22Rv1 (cell line): ENCODE results near the gene ICAM1.

Experiments
- H3K27ac ChIP-seq: fragments of 450-650 bp; 2 replicates; pipeline ENCODE4 v1.5.1; 2017
- CTCF ChIP-seq: fragments of 450-650 bp; IDR thresholded peaks from 2 replicates; pipeline ENCODE4 v1.5.1; 2017; ENCODE audit warnings: mild to moderate bottlenecking
- ZFX ChIP-seq: fragments of 450-650 bp; IDR thresholded peaks from 2 replicates; pipeline ENCODE4 v1.6.1; 2017; ENCODE audit warnings: antibody characterized with exemption, borderline replicate concordance

ICAM1 gene

DNA sequence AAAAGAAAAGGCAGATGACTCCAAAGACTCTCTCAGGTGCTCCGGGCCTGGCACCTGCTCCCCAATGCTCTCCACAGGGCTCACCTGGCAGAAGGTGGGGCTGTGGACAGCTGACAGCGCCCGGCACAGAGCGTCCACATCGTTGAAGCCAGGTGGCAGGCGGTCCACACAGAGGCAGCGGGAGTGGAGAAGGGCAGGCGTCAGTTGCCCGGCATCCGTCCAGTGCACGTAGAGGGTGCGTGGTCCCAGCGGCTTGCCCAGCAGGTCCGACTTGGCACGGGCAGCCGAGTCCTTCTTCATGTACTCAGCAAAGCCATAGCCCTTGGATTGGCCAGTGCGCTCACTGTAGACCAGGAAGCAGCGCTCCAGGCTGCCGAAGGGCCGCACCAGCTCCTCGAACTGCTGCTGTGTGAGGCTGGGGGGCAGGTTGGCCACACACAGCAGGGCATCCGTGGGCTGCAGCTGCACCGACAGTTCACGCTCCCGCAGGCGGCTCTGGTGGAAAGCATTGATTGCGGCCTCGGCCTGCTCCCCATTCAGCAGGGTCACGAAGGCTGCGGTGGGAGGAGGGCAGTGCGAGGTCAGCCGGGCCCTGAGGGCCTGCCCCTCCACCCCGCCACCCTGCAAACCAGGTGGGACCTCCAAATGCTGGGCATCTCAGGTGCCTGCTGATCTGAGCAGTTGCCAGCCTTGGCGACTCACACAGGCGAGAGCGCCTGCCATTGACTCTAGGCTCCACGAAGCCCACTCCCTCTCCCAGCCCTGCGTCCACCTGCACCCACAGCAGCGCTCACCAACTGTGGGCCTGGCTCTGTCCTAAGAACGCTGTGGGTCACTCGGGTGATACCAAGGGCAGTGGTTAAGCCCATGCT, 57.9 kb downstream of the ICAM1 start:
- no peak for TF ChIP-seq CTCF
- no peak for TF ChIP-seq ZFX
- no peak overlapping the region for H3K27ac ChIP-seq

DNA sequence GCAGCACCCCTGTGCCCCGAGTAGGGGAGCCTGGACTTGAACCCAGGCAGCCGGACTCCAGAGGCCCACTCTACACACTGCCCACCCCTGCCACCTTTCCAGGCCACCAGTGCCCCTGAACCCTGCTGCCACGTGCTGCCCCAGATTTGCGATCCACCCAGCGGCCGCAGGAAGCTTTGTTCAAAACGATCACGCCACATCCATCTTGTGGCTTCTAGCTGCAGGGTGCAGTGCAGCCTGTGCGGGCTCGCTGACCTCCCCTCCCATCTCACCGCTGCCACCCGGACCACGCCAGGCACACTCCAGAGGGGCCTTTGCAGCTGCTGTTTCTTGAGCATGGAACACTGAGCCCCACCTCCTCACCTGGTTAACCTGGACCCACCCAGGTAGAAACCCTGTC, 58.6 kb downstream of the ICAM1 start:
- no peak for TF ChIP-seq CTCF
- TF ChIP-seq ZFX, result no peak

GRCh38 chr19:10332158-10332964, 61.4 kb downstream of the ICAM1 start:
- H3K27ac ChIP-seq, result peak overlapping the region; percentile 85
- TF ChIP-seq ZFX (no peak), CTCF (no peak)

More for the DNA sequence above, 58.6 kb downstream of the ICAM1 start:
- no peak overlapping the region for H3K27ac ChIP-seq

- peak within 1 kb of the TSS; percentile 85 for H3K27ac ChIP-seq
- TF ChIP-seq CTCF (no peak), ZFX (no peak)
Measured at GRCh38 chr19:10332965-10333757, 62.2 kb downstream of the ICAM1 start, which contains the start of gene RAVER1. Gene RAVER1 (minus strand): TSS chr19:10333529. CDS start chr19:10333507, 22 bp downstream.

DNA sequence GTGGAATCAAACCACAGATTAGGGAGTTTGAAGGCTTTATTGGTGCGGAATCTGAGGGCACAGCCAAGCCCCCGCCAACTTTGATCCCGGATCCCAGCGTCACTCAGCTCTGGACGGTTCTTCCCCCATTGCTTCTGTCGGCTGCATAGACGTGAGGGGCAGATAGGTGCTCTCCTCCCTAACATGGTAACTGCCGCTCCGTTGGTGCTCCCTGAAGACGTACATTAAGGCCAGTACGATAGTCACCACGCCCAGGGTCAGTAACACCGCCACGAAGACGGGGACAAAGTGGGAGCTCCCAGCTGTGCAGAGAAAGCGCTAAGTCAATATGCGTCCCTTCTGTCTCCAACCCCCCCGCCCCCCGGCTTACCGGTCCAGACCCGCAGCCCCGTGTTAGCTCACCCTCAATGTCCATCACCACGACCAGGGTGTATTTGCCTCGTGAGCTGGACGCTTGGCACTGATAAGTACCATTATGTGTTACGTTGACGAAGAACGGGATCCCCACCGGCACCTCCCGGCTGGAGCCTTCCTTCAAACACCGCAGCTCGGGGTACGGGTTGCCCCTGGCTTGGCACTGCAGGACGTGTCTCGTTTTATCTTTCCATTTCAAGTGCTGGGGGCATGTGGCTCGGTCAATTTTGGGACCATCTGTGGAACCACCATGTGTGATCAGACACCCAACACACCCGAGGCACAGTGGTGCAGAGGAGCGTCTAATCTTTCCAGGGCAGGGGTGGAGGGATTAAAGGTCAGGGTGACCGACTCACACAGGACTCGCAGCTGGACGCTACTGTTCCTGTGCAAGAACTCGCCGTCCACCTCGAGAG, 63.1 kb downstream of the ICAM1 start:
- TF ChIP-seq CTCF, result no peak
- no peak for TF ChIP-seq ZFX
- H3K27ac ChIP-seq, result peak overlapping the region; percentile 85

GRCh38 chr19:10334588-10335351, 63.9 kb downstream of the ICAM1 start:
- no peak for TF ChIP-seq ZFX
- TF ChIP-seq CTCF, result peak; percentile 28; the same call in 1 of the 2 replicates
- H3K27ac ChIP-seq, result peak overlapping the region; percentile 85
